ENCODE results near the gene ABO.
"Not testable (repeated sequence)": the region's sequence is repeated elsewhere in the genome, so short reads cannot be mapped to it uniquely, and the experiment has no call there.

The ABO gene

DNA sequence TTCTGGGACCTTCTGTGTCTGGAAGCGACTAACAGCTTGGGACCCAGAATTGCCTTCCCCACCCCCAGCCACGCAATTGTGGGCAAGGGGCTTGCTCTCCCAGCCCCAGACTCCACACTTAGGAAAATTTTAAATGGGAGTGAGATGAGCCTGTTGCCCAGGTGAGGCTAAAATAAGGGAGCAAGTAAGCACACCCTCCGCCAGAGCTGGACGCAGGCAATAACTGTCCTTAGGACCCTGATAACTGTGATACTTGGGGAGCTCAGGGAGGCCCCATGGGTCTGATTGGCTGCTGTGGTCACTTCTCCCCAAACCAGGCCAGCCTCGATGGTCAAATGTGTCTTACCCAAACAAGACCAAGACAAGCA lies 13.3 kb downstream of the ABO start:
- DNase-seq = no peak

DNA sequence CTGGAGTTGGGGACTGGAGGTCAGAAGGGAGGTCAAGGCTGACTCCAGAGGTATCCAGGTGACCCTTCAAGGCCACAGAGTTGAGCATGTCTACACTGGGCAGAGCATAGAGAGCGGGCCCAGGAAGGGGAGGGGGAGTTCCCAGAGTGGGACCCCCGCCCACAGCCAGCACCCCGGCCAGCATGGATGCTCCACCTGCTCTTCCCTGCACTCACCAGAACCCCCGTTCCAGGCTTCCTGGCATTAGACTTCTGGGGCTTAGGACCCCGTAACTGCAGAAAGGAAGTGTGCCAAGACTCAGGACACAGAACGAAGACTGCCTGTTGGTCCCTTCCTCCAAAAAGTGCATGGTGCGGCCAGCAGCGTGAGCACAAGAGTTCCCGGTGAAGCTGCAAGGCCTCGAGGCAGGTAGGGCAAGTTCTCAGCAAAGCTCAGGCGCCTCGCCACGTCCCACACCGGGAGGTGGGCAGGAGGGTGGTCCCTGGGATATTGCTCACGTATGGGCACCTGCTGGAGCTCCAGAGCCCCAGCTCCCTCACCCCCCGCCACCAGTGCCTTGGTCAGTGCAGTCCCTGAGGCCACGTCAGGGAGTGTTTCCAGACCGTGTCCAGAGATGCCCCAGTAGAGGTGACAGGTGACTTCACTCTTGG lies 13.8 kb downstream of the ABO start:
- DNase-seq = no peak

DNA sequence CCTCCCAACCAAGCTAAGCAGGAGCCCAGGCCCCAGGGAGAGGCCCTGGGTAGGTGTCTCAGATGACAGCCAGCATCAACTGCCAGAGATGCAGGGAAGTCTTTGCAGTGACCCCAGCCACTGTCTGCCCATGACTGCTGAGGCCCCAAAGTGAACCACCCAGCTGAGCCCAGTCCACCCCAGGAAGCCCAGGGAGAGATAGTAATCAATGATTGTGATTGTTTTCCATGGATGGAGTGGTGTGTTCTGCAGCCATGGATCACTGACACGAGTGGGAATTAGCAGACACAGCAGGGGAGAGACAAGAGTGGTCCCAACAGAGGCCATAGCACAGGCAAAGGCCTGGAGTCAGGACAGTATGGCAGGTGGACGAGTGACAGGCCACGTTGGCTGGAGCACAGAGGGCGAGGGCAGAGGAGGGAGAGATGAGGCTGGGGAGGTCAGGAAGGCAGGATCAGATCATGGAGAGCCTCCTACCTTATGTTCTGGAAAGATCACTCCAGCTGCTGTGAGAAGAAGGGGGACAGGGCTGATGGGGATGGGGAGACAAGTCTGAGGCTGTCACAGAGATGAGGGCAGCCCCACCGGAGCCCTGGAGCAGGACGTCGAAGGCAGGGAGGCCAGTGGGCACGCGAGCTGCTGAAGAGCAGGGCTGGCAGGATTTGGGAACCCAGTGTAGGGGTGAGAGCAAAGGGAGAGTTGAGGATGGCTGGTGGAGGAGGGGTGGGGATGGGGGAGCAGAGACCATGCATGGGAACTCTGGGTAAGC lies 14.5 kb downstream of the ABO start:
- no peak for DNase-seq

DNA sequence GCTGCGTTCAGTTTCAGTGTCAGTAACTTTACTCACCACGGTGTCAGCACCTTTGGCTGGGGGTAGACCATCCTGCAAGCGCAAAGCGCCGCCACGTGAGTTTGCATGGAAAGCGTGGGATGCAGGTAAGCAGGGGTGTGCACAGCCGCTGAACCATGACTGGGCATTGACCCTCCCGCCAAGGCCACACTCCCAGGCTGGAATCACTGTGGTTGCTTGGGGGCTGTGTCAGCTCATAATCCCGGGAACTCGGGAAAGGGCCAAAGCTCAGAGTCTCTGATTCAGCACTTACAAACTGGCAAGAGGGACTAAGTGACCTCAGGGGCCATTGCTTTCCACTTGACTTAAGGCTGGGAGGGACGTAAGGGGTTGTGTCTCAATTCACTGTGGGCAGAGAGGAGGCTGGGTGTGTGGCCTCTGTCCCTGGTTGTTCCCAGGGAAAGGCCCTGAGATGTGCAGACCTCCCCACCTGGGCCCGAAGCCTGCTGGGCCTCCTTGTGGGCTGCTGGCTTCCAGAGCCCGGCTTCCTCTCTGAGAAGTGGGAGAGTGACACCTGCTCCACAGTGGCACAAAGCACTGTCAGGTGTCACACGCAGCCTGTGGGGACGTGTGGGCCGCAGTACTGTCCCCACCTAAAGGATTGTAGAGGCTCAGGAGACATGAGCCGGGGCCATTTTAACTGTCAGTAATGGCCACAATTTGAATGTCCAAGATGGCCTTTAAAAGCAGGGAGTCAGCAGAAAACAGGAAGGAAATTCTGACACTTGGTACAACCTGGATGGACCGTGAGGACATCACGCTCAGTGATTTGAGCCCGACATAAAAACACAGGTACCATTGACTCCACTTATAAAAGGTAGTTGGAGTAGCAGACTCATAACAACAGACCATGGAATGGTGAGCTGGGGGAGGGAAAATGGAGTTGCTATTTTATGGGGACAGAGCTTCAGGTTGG lies 16.7 kb downstream of the ABO start:
- no peak for DNase-seq

DNA sequence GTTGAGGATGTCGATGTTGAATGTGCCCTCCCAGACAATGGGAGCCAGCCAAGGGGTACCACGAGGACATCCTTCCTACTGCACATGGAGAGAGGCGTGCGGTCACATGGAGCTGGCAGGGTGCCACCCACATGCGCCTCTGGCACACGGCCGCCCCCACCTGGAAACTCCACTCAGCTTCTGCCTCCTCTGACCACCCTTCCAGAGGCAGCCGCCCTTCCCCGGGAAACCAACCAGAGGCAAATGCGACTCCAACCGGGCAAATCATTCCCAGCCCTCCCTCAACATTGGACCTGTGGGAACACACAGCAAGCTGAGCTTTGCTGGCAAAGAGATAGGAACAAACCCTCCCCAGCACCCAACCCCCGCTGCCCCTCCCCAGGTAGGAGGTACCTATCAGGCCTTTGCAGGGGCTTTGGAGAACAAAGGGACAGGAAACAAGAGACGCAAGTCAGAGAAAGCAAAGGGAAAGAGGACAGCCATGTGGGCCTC lies 17.5 kb downstream of the ABO start:
- no peak for DNase-seq

DNA sequence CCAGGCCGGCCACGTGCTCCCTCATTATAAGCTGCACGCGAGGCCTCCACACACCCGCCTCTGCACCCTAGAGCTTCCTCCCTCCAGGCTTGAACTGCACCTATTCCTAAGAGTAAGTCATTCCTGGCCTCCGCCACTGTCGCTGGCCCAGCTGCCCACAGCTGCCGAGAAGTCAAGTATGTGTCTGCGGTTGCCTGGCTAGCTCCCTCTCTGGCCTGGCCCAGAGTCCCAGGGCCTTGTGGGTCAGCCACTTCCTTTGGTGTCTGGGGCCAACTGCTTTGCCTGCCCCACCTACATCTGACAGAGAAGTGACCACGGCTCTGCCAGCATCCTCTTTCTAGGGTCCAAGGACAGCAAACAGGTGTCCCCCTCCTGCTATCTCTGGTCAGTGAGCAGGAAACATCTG lies 18.3 kb downstream of the ABO start:
- DNase-seq = no peak

DNA sequence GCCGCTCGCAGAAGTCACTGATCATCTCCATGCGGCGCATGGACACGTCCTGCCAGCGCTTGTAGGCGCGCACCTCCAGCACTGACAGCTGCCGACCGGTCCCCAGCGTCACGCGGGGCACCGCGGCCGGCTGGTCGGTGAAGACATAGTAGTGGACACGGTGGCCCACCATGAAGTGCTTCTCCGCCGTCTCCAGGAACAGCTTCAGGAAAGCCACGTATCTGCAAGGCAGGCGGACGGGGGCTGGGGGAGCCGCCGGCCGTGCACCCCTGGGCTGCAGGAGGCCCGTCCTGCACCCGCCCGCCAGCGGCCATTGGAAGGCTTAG lies 18.9 kb downstream of the ABO start:
- DNase-seq = no peak

DNA sequence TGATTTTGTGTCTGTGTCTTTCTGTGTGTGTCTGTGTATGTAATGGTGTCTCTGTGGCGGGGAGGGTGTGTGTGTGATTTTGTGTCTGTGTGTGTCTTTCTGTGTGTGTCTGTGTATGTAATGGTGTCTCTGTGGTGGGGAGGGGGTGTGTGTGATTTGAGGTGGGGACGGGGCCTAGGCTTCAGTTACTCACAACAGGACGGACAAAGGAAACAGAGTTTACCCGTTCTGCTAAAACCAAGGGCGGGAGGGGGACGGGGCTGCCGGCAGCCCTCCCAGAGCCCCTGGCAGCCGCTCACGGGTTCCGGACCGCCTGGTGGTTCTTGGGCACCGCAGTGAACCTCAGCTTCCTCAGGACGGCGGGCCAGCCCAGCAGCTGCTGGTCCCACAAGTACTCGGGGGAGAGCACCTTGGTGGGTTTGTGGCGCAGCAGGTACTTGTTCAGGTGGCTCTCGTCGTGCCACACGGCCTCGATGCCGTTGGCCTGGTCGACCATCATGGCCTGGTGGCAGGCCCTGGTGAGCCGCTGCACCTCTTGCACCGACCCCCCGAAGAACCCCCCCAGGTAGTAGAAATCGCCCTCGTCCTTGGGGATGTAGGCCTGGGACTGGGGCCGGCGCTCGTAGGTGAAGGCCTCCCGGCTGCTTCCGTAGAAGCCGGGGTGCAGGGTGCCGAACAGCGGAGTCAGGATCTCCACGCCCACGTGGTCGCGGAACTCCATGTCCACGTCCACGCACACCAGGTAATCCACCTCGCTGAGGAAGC lies 19.4 kb downstream of the ABO start:
- no peak for DNase-seq

DNA sequence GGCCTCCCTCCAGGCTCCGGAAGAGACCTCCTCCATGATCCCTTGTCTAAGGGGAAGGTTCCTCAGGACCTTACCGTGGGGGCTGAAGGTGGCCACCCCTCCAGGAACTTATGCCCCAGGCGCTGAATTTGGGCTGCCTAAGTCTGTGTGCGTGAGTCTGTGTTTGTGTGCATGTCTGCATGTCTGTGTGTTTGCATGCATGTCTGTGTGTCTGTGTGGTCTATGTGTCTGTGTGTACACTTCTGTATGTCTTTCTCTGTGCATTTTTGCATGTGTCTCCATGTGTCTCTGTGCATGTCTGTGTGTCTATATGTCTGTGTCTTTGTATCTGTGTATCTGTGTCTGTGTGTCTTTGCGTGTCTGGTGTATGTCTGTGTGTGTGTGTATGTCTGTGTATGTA lies 20.5 kb downstream of the ABO start:
- no peak for DNase-seq

DNA sequence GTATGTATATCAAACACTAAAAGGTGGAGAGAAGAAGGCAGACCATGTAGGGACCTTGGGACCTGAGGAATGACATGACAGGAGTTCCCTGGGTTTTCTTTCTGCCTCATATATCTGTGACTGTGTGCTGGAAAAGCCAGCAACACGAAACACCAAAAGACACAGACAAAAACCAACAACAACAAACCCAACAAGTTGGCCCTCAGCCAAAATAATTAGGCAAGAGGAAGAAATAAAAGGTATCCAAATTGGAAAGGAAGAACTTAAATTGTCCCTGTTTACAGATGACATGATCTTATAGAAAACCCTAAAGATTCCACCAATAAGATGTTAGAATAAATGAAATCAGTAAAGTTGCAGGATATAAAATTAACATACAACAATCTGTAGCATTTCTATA lies 21.7 kb downstream of the ABO start:
- DNase-seq = no peak

DNA sequence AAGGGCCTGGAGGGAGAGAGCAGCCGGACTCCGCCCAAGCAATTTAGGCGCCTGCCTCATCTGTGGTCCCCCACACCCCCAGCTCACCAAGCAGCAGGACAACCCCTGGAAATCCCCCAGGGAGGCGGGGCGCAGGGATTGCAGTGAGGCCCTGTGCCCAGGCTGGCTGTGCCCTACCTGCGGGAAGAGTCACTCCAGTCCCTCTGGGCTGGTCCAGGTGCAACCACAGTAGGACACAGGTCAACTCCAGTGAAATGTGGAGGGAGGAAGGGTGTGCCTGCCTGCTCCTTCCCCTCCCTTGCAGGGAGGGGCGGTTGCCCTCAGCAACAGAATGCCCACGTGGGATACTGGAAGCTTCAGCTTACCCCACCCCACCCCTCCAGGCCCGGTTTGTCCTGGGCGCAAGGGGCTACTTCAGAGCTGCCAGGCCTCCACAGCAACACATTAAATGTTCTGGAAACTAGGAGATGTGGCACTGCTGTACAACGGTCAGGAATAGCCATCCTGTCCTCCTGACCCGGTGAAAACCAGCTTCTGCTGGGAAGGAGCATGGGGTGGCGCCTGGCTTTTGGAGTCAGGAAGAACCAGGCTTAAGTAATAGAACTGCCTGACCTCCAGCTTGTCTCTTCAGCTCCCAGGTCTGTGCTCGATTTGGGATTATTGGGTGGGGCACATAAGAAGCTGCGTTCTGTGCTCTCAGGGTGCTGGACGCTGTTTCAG lies 22.5 kb downstream of the ABO start:
- DNase-seq = no peak

DNA sequence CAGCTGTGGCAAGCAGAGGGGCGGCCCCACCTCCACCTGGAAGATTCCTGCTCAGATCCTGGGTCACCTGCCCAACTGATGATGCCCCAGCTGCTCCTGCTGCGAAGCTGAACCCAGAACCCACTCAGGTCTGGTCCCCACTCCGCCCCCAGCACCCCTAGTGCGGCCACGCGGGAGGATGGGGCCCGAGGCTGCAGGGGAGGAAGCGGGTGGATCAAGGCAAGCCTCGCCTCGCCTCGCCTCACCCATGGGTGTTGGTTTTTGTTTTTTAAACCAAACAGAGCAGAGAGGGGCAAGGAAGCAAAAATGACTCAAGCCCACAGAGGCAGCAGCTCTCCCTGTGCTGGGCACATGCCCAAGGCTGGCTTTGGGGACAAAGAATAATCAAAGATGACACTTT lies 23.2 kb downstream of the ABO start:
- no peak for DNase-seq

DNA sequence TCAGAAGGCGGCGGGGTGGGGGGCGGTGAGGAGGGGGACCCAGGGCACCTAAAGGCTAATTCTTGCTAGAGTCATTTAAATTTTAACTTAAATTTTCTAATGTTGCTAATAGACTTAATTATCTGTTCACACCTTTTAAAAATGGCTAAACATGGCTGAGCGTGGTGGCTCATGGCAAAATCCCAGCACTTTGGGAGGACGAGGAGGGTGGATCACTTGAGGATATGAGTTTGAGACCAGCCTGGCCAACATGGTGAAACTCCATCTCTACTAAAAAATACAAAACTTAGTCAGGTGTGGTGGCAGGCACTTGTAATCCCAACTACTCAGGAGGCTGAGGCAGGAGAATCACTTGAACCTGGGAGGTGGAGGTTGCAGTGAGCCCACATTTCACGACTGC lies 23.8 kb downstream of the ABO start:
- not testable (repeated sequence) for DNase-seq

DNA sequence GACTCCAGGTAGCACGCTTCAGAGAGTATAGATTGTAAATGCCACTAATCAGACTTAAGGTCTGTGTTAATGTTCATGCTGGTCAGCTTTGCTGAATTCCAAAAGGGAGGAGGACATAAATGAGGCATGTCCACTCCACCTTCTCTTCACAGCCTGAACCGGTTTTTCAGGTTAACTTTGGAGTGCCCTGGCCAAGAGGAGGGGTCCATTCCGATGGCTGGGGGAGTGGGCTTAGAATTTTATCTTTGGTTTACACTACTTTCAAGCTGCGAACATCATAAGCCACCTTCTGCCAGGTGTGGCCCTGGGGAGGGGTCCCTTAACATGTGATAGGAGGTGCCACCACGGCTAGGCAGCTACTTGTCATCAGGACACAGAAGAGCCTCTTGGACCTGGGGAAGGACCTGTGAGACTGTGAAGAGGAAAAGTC lies 24.2 kb downstream of the ABO start:
- no peak for DNase-seq

DNA sequence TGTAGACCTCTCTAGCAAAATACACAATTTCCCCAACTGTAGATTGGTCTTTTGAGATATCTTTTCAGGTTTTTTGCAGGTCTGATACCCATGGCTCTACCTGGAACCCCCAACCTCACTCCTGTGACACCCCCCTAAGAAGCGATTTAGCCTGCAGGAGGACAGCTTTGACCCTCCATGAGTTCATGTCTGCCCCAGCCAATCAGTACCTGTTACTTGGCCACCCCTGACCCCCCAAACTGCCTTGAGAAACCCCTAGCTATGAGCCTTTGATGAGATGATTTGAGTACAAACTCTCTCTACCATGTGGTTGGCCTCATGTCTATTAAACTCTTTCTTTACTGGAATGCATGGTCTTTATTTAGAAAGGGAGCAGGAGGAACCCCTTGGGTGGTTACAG lies 25.7 kb downstream of the ABO start:
- no peak for DNase-seq

DNA sequence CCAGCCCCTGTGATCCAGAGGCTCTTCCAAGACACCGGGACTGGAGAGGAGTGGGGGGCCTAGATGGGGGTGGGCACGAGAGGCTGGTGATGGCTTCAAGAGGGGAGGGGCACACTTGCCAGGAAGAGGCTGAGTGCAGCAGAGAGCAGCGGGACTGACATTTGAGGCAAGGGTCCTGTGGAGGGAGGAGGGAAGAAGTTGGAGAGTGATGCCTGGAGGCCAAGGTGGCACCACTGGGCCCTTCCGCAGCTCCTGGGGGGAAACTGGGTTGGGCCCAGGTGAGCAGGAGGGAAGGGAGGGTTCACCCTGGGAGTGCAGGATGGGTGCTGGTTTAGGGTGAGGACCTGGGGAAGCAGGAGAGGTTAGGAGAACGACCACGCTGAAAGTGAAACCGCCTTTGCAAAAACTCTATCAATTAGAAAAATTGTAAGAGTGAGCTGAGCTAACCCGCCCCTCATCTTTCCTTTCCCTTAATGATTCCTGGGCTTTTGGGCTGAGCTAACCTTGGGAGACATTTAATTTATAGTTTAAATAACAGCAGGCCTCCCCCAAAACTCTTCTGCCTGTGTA lies 26.2 kb downstream of the ABO start:
- DNase-seq = no peak

DNA sequence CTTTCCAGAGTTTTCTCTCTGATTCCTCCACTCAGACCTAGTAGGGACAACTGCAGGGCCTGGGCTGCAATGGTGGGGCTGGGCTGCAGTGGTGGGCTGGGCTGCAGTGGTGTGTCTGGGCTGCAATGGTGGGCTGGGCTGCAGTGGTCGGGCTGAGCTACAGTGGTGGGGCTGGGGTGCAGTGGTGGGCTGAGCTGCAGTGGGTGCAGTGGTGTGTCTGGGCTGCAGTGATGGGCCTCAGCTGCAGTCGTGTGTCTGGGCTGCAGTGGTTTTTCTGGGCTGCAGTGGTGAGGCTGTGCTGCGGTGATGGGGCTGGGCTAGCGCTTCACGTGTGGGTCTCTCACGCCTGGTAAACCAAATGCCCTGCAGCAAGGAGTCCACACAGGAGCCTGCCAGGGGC lies 27.4 kb downstream of the ABO start:
- no peak for DNase-seq

DNA sequence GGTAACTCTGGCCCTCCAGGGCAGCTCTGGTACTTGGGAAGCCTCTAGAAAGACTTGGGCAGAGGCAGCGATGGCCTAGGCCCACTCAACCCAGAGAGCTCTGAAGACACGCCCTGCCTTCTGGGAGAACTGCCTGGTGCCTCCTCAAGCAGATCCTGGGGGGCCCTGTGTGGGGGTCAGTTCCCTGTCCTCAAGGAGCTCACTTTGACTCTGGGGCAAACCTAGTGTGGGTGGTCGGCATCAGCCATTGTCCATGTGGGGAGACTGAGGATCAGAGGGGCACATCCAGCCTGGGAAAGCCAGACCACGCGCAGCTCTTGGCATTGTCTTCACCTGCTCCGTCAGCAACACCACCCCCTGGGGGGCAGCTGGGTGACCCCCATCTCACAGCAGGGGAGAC lies 28.0 kb downstream of the ABO start:
- DNase-seq = no peak

DNA sequence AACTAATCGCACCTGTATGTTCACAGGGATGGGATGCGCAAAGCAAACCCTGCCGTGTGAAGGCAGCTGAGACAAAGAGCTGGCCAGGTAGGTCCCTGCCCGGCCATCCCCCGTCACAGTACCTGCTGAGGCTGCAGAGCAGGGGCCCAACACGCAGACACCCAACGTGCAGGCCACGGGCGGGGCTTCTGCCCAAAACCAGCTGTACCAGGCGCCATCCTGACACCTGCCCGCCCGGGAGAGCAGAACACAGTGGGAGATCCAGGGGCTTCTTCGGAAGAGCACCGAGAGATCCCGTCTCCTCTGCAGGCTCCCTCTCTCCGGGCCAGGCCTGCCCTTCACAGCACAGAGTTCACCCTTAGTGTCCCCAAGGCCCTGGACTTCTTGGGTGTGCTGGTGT lies 28.4 kb downstream of the ABO start:
- DNase-seq = no peak

DNA sequence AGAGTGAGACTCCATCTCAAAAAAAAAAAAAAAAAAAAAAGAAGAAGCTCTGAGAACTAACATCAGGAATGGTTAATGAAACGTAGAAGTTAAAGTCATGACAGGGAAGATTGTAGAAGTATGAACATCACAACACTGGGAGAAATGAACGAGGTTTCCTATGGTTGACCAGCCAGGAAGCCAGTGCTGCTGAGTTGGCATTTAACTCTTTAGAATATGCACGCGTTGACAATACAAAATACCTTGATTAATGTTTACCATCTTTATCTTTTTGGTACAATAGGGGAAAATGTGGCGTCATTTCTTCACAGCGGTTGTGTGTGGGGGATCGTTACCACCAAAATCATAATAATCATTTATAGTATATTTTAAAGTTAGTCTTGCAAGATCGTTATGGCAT lies 32.0 kb downstream of the ABO start:
- no peak for DNase-seq

DNA sequence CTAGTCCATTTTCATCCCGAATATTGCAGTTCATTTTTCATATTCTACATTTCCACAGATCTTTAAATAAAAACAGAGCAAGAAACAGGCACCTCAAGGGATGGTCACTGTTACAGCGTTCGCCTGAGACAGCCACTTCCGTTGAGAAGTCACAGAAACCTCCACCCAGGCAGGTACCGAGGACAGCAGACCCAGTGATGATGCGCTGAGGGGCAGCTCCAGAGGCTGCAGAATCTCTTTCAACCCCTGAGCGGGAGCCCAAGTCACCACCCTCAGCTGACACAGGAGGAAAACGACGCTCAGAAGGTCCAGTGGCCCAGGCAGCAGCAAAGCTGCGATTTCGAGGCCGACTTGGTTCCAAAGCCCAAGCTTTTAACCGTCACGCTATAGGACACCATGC lies 32.8 kb downstream of the ABO start:
- DNase-seq = no peak

DNA sequence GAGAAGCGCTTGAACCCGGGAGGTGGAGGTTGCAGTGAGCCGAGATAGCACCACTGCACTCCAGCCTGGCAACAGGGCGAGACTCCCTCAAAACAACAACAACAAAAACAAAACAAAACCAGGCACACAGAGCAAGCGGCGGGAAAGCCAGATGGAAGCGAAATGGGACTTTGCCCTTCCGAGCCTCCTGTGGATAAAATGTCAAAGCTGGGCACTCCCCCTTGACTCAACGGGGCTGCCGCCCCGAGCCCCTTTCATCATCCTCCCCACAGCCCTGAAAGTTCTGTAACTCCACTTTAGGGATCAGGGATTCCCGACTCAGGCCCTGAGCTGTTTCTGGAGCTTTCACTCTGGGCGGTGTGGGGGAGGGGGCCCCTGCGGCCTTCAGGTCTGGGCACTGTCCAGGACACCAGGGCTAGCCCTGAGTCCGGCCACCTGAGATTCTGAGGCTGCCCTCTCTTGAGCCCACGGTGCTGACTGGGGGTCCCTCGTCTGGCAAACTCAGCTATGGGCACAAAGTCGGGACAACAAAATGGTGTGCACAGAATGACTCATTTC lies 35.4 kb downstream of the ABO start:
- no peak for DNase-seq

Measured in NCI-H1930 (cell line).